HuH-7.5 (cell line): Measurements from ENCODE around the gene DHX8.
"Not testable (repeated sequence)": the region's sequence is repeated elsewhere in the genome, so short reads cannot be mapped to it uniquely, and the experiment has no call there.

Source experiments
- DNase-seq: peaks from one replicate; pipeline ENCODE4 v3.0.0; 2011; ENCODE audit warnings: low spot score

The DHX8 gene

GRCh38 chr17:43483674-43484551 is at the start of gene DHX8:
TSS of gene DHX8 (plus strand) at chr17:43483975. CDS start at chr17:43484038, 63 bp downstream.
- DNase-seq, result peak; percentile 73

GRCh38 chr17:43434902-43435319 is 48.9 kb upstream of the DHX8 start:
- no peak for DNase-seq

GRCh38 chr17:43437756-43438155 is 46.0 kb upstream of the DHX8 start:
- no peak for DNase-seq

GRCh38 chr17:43438626-43439025 is 45.1 kb upstream of the DHX8 start:
- DNase-seq, result no peak

GRCh38 chr17:43439041-43439440 is 44.7 kb upstream of the DHX8 start:
- DNase-seq, result no peak

GRCh38 chr17:43442711-43443110 is 41.1 kb upstream of the DHX8 start:
- DNase-seq, result no peak

- DNase-seq, result no peak
Observed at GRCh38 chr17:43443381-43443780, 40.4 kb upstream of the DHX8 start.

- DNase-seq, result no peak
Observed at GRCh38 chr17:43444223-43445008, 39.4 kb upstream of the DHX8 start.

- no peak for DNase-seq
Observed at GRCh38 chr17:43445009-43445589, 38.7 kb upstream of the DHX8 start.

GRCh38 chr17:43446773-43447172 is 37.0 kb upstream of the DHX8 start:
- no peak for DNase-seq

GRCh38 chr17:43448720-43449469 is 34.9 kb upstream of the DHX8 start:
- DNase-seq, result no peak

GRCh38 chr17:43449470-43450248 is 34.1 kb upstream of the DHX8 start:
- DNase-seq, result peak; percentile 76

GRCh38 chr17:43450791-43451190 is 33.0 kb upstream of the DHX8 start:
- DNase-seq, result not testable (repeated sequence)

- DNase-seq, result not testable (repeated sequence)
Observed at GRCh38 chr17:43451741-43452140, 32.0 kb upstream of the DHX8 start.

GRCh38 chr17:43453331-43453812 is 30.4 kb upstream of the DHX8 start:
- DNase-seq, result no peak

GRCh38 chr17:43454868-43455267 is 28.9 kb upstream of the DHX8 start:
- no peak for DNase-seq

GRCh38 chr17:43456029-43456428 is 27.7 kb upstream of the DHX8 start:
- no peak for DNase-seq

GRCh38 chr17:43456661-43457361 is 27.0 kb upstream of the DHX8 start:
- DNase-seq, result peak; percentile 65

- DNase-seq, result no peak
Observed at GRCh38 chr17:43457362-43457692, 26.4 kb upstream of the DHX8 start.

GRCh38 chr17:43459878-43460277 is 23.9 kb upstream of the DHX8 start:
- not testable (repeated sequence) for DNase-seq
